Smooth muscle cell of the umbilical artery (primary cell): ENCODE results near the gene TTC8. TPM values are rescaled to one million over a fixed set of nuclear protein-coding genes. Genes with fewer than 3 reads are reported as not detected.

Experiments used
- total RNA-seq: library from RNA; depleted of rRNA; stranded (reverse); fragments of >200 nt; gene quantifications from 2 replicates; pipeline ENCODE4 v1.2.3, GENCODE V29; 2014

TTC8 gene
- 24.9 and 30.8 TPM in 2 replicates for total RNA-seq

GRCh38 chr14:88824314-88825077 lies at the start of gene TTC8:
TTC8 (plus strand) TSS chr14:88824651; CDS start chr14:88824708, 57 bp downstream.

DNA sequence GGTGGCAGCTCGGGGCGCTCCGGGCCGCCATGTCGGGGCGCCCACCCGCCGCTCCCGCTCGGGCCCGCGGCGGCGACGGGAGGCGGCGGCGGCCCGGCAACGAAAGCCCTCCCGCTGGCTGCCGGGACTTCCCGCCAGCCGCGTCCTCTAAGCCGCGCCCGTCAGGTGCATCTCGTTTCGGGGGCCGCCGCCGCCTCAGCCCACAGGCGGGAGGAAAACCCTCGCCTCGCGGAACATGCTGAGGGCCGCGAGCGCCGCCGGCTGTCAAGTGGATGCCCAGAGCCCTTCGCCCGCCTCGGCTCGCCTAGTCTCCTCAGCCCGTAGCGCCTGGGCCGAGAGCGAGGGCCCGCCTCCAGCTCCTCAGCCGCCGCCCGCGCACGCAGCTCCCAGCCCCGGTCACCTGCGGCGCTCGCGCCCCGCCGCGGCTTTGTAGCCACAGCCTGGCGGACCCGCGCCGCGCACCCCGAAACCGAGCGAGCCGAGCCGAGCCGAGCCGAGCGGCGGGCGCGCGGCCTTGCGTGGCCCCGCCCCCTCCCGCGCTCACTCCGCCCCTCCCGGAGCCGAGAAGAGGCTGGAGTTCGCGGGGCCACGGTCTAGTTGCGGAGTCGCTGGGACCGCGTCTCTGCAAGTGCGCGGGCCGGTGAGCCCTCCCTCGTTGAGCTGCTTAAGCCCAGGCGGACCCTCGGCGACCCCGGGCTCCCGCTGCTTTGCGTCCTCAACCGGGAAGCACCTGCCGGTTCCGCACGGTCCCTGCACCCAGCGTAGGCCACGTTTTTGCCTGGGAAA lies 31.8 kb upstream of the TTC8 start, which contains the start of gene EML5:
Gene EML5 (minus strand): TSS at position 481 of the 786 bp plus-strand sequence. CDS start 450 bp downstream, at position 31.

Other genes starting within 250 kb of the TTC8 start
- 0.09 and 0.30 TPM in 2 replicates for gene EML5, start 31.7 kb upstream of the TTC8 start, total RNA-seq